ENCODE results near the gene NSUN6.

DNA sequence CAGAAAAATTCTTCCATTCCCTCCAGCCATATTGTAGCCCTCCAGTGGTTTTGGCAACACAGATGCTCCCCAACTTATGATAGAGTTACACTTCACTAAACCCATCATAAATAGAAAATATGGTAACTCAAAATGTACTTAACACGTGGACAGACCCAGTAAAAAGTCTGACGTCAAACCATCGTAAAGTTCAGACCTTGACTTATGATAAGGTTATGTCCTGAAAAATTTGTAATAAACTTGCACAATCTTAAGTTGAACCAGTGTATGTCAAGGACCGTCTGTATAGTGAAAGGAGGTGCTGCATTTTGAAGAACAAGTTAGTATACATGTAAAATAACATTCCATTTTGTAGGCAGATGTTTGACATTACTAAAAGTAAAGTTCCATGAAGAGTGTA, 142.8 kb downstream of the NSUN6 start:
- TF ChIP-seq, protein P1, sequence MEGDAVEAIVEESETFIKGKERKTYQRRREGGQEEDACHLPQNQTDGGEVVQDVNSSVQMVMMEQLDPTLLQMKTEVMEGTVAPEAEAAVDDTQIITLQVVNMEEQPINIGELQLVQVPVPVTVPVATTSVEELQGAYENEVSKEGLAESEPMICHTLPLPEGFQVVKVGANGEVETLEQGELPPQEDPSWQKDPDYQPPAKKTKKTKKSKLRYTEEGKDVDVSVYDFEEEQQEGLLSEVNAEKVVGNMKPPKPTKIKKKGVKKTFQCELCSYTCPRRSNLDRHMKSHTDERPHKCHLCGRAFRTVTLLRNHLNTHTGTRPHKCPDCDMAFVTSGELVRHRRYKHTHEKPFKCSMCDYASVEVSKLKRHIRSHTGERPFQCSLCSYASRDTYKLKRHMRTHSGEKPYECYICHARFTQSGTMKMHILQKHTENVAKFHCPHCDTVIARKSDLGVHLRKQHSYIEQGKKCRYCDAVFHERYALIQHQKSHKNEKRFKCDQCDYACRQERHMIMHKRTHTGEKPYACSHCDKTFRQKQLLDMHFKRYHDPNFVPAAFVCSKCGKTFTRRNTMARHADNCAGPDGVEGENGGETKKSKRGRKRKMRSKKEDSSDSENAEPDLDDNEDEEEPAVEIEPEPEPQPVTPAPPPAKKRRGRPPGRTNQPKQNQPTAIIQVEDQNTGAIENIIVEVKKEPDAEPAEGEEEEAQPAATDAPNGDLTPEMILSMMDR (IDR thresholded peaks at IDR 0.05) = no peak
- no peak for TF ChIP-seq POLR2A (IDR thresholded peaks at IDR 0.05)

Data from testis (tissue), 2 donors.